Activated CD8-positive, alpha-beta memory T cell treated with anti-CD3 and anti-CD28 coated beads, Interleukin-2, amount 10 ng/mL, durations not matched to agents 7 days and 5 days (primary cell): ENCODE data around the gene UBE2G2. TPM values are rescaled to one million over a fixed set of nuclear protein-coding genes. Genes with fewer than 3 reads are reported as not detected.

Experiments used
- ATAC-seq: fragments of 150-1000 bp; cut with Tn5 transposase; one replicate; pipeline ENCODE4 v1.10.0; 2021; ENCODE audit warnings: moderate library complexity
- CTCF ChIA-PET: fragments of 350-600 bp; sonication (Branson Sonifier 250); formaldehyde crosslinking; loops from one replicate; lab custom pipeline; 2021; ENCODE audit warnings: antibody characterized with exemption; lab: Charles Lee
- DNase-seq: peaks from one replicate; pipeline ENCODE4 v3.0.0-alpha.2; 2020
- H3K27ac Mint-ChIP-seq: one replicate; pipeline ENCODE4 v1.8.0; 2021; ENCODE audit warnings: mild to moderate bottlenecking, mixed read lengths
- H3K27me3 Mint-ChIP-seq: one replicate; pipeline ENCODE4 v1.8.0; 2021; ENCODE audit warnings: mixed read lengths
- H3K36me3 Mint-ChIP-seq: one replicate; pipeline ENCODE4 v1.8.0; 2021; ENCODE audit warnings: mild to moderate bottlenecking, mixed read lengths
- H3K4me1 Mint-ChIP-seq: one replicate; pipeline ENCODE4 v1.8.0; 2021; ENCODE audit warnings: mixed read lengths
- H3K4me3 Mint-ChIP-seq: one replicate; pipeline ENCODE4 v1.8.0; 2021; ENCODE audit warnings: mild to moderate bottlenecking, moderate library complexity, mixed read lengths
- H3K9me3 Mint-ChIP-seq: one replicate; pipeline ENCODE4 v1.8.0; 2022; ENCODE audit warnings: low read depth, mixed read lengths
- total RNA-seq, 2 experiments: library from RNA; stranded (reverse); gene quantifications; one replicate each; pipeline ENCODE4 v1.2.3, GENCODE V29; 2021

UBE2G2 gene
- total RNA-seq, 2 experiments from 2014 or later = 103 to 121 TPM

DNA sequence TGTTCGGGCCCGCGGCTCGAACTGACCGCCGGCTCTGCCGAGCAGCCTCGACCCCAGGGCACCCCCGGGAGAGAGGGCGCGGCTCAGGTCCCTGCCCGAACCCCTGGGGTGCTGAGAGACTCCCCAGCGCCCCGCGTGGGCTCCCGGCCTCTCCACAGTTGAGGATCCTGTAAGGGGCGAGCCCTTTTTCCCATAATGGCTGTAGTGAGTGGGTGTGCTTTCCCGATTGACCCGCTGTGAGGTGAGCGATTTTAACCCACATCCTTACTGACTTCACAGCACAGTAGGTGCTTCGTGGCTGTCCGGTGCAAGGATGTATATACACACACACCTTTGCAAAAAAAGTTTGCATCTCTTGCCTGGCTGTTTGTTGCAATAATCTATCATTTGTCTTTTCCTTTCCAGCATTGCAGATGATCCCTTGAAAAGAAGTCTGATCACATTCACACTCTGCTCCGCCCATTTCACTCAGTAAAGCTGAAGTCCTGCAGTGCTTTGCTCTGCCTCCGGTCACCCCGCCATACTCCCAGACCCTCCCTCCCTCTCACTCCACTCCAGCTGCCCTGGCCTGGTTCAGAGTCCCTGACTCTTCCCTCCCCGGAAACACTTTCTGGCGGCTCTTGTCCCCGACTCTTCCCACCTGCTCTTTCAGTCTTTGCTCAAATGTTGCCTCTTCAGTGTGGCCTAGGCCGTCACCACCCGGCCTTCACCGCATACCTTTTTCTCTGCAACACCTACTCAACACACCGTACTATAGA lies 955 bp upstream of the UBE2G2 start:
- no peak for DNase-seq
- H3K4me1 Mint-ChIP-seq = peaks cover 49% of the 10 kb centered on the region
- H3K27me3 Mint-ChIP-seq = no peaks in the 10 kb centered on the region
- peak; percentile 5 for ATAC-seq
- CTCF ChIA-PET = interaction anchor here (1.0 to 4.9 kb wide), 16 partner anchors 9 to 313 kb away, joined by 3 to 56 read pairs (median 6); partner anchors contain the start of genes KRTAP12-3, PTTG1IP and SUMO3
- H3K4me3 Mint-ChIP-seq = peak overlapping the region; percentile 99
- H3K36me3 Mint-ChIP-seq = peaks cover 46% of the 10 kb centered on the region
- H3K27ac Mint-ChIP-seq = peak overlapping the region; percentile 76
- no peaks in the 10 kb centered on the region for H3K9me3 Mint-ChIP-seq

DNA sequence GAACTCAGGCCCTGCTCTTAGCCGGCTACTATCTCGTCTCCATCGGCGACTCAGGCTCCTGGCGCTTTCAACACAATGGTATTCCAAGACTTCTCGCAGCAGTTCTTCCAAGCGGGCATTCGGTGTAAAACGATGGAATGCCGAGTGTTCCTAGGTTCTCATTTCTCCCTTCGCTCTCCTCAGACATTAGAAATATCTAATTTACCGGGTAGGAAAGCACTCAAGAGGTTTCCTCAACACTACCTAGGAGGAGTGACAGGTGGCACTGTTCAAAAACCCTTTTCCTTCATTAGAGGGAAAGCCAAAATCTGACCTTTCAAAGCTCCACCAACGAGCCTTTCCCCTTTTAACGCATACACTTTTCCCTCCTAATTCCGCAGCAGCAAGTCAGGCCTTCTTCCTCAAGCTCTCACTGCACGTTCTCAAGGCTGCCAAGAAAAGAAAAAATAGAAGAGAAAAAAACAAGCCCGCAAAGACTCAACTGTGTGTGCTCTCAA lies 601 bp downstream of the UBE2G2 start:
- H3K4me3 Mint-ChIP-seq = peak overlapping the region; percentile 99
- H3K27me3 Mint-ChIP-seq = no peaks in the 10 kb centered on the region
- peaks cover 47% of the 10 kb centered on the region for H3K36me3 Mint-ChIP-seq
- H3K9me3 Mint-ChIP-seq = no peaks in the 10 kb centered on the region
- CTCF ChIA-PET = interaction anchor here (0.7 to 4.3 kb wide), 29 partner anchors 8 to 338 kb away, joined by 3 to 56 read pairs (median 5); partner anchors contain the start of genes KRTAP12-3, PTTG1IP and SUMO3
- H3K4me1 Mint-ChIP-seq = peaks cover 52% of the 10 kb centered on the region
- no peak for DNase-seq
- ATAC-seq = peak; percentile 59
- H3K27ac Mint-ChIP-seq = peak overlapping the region; percentile 92

- H3K9me3 Mint-ChIP-seq = no peaks in the 10 kb centered on the region
- no peaks in the 10 kb centered on the region for H3K27me3 Mint-ChIP-seq
- H3K4me1 Mint-ChIP-seq = peaks cover 54% of the 10 kb centered on the region
- peaks cover 38% of the 10 kb centered on the region for H3K36me3 Mint-ChIP-seq
- peak overlapping the region; percentile 99 for H3K4me3 Mint-ChIP-seq
- peak overlapping the region; percentile 24 for H3K27ac Mint-ChIP-seq
- CTCF ChIA-PET = interaction anchor here (0.8 to 4.3 kb wide), 23 partner anchors 9 to 338 kb away, joined by 3 to 56 read pairs (median 5); partner anchors contain the start of genes PTTG1IP and SUMO3
- no peak for DNase-seq
- no peak for ATAC-seq
Measured at GRCh38 chr21:44800103-44800502, 1.5 kb downstream of the UBE2G2 start.

- Mint-ChIP-seq H3K27ac (peak overlapping the region; percentile 24), H3K9me3 (no peaks in the 10 kb centered on the region), H3K36me3 (peaks cover 34% of the 10 kb centered on the region), H3K4me1 (peaks cover 54% of the 10 kb centered on the region), H3K27me3 (no peaks in the 10 kb centered on the region), H3K4me3 (peak overlapping the region; percentile 99)
- no peak for ATAC-seq
- CTCF ChIA-PET = interaction anchor here (0.8 to 4.3 kb wide), 15 partner anchors 9 to 337 kb away, joined by 3 to 56 read pairs (median 7); partner anchors contain the start of gene PTTG1IP
- DNase-seq = no peak
Measured at GRCh38 chr21:44799646-44800045, 2.0 kb downstream of the UBE2G2 start.

GRCh38 chr21:44797775-44798174 lies 3.8 kb downstream of the UBE2G2 start:
- Mint-ChIP-seq H3K4me1 (peaks cover 63% of the 10 kb centered on the region), H3K27me3 (no peaks in the 10 kb centered on the region), H3K27ac (no peak overlapping the region), H3K36me3 (peaks cover 32% of the 10 kb centered on the region), H3K4me3 (no peak overlapping the region), H3K9me3 (no peaks in the 10 kb centered on the region)
- CTCF ChIA-PET = no interaction called here
- no peak for ATAC-seq
- DNase-seq = no peak

- H3K36me3 Mint-ChIP-seq = peaks cover 37% of the 10 kb centered on the region
- no peak for DNase-seq
- ATAC-seq = no peak
- no peaks in the 10 kb centered on the region for H3K9me3 Mint-ChIP-seq
- CTCF ChIA-PET = interaction anchor here (1.0 kb wide), 1 partner anchor 137 kb away, joined by 3 read pairs; no protein-coding TSS in a partner anchor
- no peaks in the 10 kb centered on the region for H3K27me3 Mint-ChIP-seq
- peaks cover 56% of the 10 kb centered on the region for H3K4me1 Mint-ChIP-seq
- no peak overlapping the region for H3K4me3 Mint-ChIP-seq
- H3K27ac Mint-ChIP-seq = no peak overlapping the region
Measured at GRCh38 chr21:44795342-44795741, 6.3 kb downstream of the UBE2G2 start.

- ATAC-seq = peak; percentile 26
- H3K9me3 Mint-ChIP-seq = no peaks in the 10 kb centered on the region
- no peaks in the 10 kb centered on the region for H3K27me3 Mint-ChIP-seq
- peak overlapping the region; percentile 4 for H3K27ac Mint-ChIP-seq
- peaks cover 33% of the 10 kb centered on the region for H3K36me3 Mint-ChIP-seq
- H3K4me3 Mint-ChIP-seq = no peak overlapping the region
- CTCF ChIA-PET = interaction anchor here (0.6 to 2.3 kb wide), 50 partner anchors 8 to 776 kb away, joined by 3 to 99 read pairs (median 4); partner anchors contain the start of genes KRTAP10-5, KRTAP12-3, PTTG1IP and SUMO3
- H3K4me1 Mint-ChIP-seq = peaks cover 43% of the 10 kb centered on the region
- DNase-seq = no peak
Measured at GRCh38 chr21:44793592-44794374, 7.8 kb downstream of the UBE2G2 start.

DNA sequence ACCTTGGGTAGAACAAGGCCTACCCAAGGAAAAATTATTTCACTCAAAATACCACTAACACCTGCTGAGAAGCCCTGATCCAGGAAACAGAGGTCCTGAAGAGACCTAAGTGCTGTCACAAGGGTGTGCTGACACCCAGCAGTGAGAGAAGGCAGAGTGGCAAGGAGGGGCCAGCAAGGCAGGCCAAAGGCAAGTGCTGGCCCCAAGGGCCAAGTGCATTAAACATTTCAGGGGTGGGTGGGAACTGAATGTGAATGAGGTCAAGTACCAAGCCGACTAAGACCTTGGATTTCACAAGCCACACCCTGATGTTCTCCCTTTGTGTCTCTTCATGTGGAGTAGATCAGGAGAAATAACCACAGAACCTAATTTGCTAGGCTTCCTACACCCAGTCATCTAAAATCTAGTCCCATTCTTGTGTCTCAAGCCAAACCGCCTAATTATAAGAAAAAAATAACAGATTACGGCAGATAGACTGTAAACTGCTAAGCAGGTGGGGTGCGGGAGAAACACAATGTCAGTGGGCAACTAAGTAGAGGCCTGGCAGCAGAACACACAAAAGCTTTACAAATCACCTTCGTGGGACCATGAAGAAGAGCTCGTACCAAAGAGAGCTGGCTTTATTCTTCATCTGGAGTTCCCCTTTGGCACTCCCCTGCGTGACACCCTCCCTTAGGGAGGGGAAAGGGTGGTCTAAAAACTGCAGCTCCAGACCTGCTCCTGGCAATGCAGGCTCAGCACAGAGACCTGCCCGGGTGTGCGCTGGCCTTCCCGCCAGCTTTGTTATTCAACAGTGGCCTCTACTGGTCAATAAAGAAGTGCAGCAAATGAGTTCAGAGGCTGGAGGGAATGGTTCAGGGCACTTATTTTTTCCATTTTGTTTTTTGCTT lies 8.7 kb downstream of the UBE2G2 start:
- Mint-ChIP-seq H3K27me3 (no peaks in the 10 kb centered on the region), H3K9me3 (no peaks in the 10 kb centered on the region), H3K4me3 (no peak overlapping the region), H3K27ac (peak overlapping the region; percentile 32), H3K36me3 (peaks cover 28% of the 10 kb centered on the region), H3K4me1 (peaks cover 37% of the 10 kb centered on the region)
- ATAC-seq (peak; percentile 93), DNase-seq (peak; percentile 64)
- CTCF ChIA-PET = interaction anchor here (0.6 to 2.3 kb wide), 50 partner anchors 9 to 411 kb away, joined by 3 to 99 read pairs (median 4); partner anchors contain the start of genes KRTAP10-5, KRTAP12-3, PTTG1IP and SUMO3

DNA sequence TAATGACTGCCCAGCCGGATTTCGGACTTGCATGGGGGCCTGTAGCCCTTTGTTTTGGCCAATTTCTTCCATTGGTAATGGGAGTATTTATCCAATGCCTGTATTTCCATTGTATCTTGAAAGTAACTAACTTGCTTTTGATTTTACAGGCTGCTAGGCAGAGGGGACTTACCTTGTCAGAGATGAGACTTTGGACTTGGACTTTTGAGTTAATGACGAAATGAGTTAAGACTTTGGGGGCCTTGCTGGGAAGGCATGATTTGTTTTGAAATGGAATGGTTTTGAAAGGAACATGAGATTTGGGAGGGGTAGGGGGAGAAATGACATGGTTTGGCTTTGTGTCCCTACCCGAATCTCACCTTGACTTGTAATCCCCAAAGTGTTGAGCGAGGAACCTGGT lies 9.6 kb downstream of the UBE2G2 start:
- Mint-ChIP-seq H3K9me3 (no peaks in the 10 kb centered on the region), H3K36me3 (peaks cover 22% of the 10 kb centered on the region), H3K4me3 (no peak overlapping the region), H3K27ac (no peak overlapping the region), H3K4me1 (peaks cover 31% of the 10 kb centered on the region), H3K27me3 (no peaks in the 10 kb centered on the region)
- CTCF ChIA-PET = interaction anchor here (0.7 kb wide), 1 partner anchor 281 kb away, joined by 4 read pairs; no protein-coding TSS in a partner anchor
- DNase-seq (no peak), ATAC-seq (no peak)

DNA sequence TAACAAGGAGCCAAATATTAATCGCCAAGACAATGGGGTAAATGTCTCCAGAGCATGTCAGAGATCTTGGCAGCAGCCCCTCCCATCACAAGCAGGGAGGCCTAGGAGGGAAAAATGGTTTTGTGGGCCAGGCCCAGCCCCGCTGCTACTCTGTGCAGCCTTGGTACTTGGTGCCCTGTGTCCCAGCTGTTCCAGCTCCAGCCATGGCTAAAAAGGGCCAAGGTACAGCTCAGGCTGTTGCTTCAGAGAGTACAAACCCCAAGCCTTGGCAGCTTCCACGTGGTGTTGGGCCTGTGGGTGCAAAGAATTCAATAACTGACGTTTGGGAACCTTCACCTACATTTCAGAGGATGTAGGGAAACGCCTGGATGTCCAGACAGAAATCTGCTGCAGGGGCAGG lies 10.4 kb downstream of the UBE2G2 start:
- H3K9me3 Mint-ChIP-seq = no peaks in the 10 kb centered on the region
- ATAC-seq (no peak), DNase-seq (no peak)
- peak overlapping the region; percentile 5 for H3K27ac Mint-ChIP-seq
- no peaks in the 10 kb centered on the region for H3K27me3 Mint-ChIP-seq
- H3K4me1 Mint-ChIP-seq = peaks cover 25% of the 10 kb centered on the region
- no peak overlapping the region for H3K4me3 Mint-ChIP-seq
- CTCF ChIA-PET = interaction anchor here (0.7 kb wide), 1 partner anchor 281 kb away, joined by 4 read pairs; no protein-coding TSS in a partner anchor
- H3K36me3 Mint-ChIP-seq = peaks cover 17% of the 10 kb centered on the region

DNA sequence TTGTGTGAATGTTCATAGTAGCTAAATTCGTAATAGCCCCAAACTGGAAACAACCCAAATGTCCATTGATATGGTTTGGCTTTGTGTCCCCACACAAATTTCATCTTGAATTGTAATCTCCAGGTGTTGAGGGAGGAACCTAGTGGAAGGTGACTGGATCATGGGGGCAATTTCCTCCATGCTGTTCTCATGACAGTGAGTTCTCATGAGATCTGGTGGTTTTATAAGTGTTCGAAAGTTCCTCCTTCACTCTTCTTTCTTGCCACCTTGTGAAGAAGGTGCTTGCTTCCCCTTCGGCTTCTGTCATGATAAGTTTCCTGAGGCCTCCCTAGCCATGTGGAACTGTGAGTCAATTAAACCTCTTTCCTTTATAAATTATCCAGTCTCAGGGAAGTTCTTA lies 11.3 kb downstream of the UBE2G2 start:
- CTCF ChIA-PET = interaction anchor here (1.1 to 1.9 kb wide), 2 partner anchors 10 to 280 kb away, joined by 4 to 10 read pairs; no protein-coding TSS in a partner anchor
- no peak overlapping the region for H3K27ac Mint-ChIP-seq
- no peak overlapping the region for H3K4me3 Mint-ChIP-seq
- ATAC-seq (no peak), DNase-seq (no peak)
- peaks cover 26% of the 10 kb centered on the region for H3K4me1 Mint-ChIP-seq
- H3K36me3 Mint-ChIP-seq = peaks cover 21% of the 10 kb centered on the region
- H3K9me3 Mint-ChIP-seq = no peaks in the 10 kb centered on the region
- H3K27me3 Mint-ChIP-seq = no peaks in the 10 kb centered on the region

GRCh38 chr21:44789880-44790279 lies 11.7 kb downstream of the UBE2G2 start:
- H3K4me1 Mint-ChIP-seq = peaks cover 29% of the 10 kb centered on the region
- no peaks in the 10 kb centered on the region for H3K27me3 Mint-ChIP-seq
- DNase-seq = no peak
- H3K36me3 Mint-ChIP-seq = peaks cover 24% of the 10 kb centered on the region
- H3K27ac Mint-ChIP-seq = no peak overlapping the region
- CTCF ChIA-PET = interaction anchor here (1.0 to 1.9 kb wide), 3 partner anchors 11 to 280 kb away, joined by 3 to 10 read pairs (median 4); no protein-coding TSS in a partner anchor
- H3K4me3 Mint-ChIP-seq = no peak overlapping the region
- H3K9me3 Mint-ChIP-seq = no peaks in the 10 kb centered on the region
- ATAC-seq = no peak
